DMS153 (cell line): Measurements from ENCODE around the gene CHD6.

Experiments
- DNase-seq: peaks from one replicate; lab custom pipeline; 2025; lab: John Stamatoyannopoulos, UW

CHD6 gene

DNA sequence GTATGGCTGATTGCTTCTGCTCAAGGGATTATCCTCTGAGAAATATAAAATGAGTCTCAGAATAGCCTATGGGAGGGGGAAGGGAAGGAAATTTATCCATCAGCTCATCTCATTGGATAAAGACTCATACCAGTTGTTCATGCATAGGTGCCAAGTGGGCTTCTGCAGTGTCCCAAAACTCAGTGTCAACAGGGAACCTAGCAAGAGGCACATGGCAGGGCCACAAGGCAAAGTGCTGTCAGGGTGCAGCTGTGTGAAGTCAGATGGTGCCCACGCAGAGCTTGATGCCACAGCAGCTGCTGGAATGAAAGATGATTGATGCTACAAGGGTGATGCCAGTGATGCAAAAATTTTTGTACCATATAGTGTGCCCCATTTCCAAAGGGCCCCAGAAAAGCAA, 3.2 kb upstream of the CHD6 start:
- DNase-seq, result no peak

DNA sequence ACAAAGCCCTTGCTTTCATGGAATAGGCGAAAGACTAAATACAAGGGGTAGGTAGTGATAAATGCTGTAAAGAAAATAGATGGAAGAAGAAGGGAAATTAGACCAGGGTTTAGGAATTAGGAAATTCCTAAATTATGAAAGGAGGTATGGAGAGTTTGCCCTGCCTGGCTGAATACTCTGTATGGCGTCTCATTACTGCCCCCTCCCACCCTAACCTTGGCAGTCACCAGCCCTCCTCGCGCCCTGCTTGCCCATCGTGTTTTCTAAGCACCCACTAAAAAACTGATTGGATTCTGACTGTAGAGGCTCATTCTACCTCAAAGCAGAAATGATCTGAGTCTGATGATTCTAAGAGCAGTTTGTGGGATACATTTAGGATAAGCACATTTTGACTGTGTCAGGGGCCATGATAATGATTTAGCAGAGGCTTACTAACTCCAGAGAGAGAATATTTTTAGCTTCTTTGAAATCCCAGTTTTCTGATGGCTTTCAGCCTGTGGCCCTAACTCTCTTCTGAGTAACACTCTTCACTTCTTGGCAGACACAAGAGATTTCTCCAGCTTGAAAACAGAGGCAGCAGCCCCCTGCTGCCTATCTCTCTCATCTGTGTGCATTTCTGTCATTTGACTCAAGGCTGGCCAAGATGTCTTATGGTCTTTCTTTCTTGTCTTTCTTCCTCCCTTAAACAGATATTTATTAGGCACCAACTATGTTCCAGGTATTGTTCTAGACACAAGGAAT, 1.4 kb upstream of the CHD6 start:
- no peak for DNase-seq

DNA sequence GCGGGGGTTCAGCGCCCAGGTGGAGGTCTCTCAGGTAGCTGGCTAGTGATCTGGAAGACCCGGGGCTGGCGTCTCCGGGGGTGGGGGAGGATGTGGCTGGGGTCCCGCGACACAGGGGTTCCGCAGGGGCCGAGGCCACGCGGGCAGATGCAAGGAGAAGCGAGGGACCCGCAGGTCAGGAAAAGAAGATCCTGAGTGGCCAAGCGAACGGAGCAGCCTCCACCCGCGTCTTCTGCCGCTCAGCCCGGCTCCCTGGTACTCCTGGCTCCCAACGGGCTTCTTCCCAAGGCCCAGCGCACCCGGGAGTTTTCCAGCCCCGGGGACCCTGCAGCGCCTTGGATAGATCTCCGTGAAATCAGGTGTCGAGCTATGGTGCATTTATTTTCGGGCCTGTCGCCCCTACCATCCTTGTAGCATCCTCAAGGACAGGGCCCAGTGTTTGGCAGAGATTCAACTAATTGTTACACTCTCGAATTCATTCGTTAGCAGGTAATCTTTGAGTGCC, 682 bp upstream of the CHD6 start:
- DNase-seq, result no peak

DNA sequence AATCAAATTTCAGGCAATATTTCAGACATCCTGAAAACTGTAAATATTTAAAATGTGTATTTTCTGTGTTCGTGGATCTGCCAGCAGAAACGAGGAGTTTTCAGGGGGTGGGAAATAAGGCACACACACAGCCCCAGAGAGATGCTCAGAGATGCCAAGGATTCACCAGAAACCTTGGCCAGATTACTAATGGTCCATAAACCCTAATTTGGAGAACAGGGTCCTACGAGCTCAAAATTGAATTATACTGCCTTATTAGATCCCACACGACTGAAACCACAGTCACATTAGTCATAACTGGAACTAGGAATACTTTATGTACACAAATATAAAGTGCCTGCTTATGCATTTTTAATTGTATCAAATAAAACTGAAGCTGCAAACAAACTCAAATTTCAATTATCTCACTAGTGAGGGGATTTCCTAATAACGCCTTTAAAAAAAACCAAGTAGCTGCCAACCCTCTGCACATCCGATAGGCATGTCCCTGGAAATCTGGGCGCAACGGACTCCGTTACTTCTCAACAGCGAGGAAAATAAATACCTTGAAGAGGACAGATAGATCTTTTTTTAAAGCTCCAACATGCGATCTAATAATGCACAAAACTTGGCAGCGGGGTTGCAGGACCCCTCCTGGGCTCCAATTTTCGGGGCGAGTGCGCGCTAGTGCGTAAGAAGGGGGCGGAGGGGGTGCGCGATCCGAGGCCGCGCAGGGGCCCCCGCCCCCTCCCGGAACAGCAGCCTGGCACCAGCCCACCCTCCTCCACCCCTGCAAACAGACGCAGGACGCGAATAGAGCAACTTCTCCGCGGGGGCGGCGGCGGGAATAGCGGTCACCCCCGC, 897 bp downstream of the CHD6 start:
- no peak for DNase-seq

DNA sequence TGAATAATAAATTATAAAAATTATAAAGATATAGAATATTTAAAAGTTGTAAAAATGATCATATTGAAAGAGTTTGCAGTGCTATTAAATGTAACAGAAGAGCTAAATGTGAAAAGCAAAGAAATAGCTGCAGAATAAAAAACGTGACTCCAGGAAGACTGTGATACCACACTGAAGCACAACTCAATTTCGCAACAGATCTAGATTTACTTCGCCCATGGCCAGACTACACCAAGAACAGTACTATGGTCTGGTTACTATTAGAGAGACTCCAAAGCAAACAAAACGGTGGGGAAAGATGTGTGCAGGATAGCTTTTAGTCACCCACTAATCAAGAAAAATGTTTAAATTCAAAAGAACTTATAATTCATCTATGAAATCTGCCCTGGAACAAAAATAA, 1.9 kb downstream of the CHD6 start:
- no peak for DNase-seq

DNA sequence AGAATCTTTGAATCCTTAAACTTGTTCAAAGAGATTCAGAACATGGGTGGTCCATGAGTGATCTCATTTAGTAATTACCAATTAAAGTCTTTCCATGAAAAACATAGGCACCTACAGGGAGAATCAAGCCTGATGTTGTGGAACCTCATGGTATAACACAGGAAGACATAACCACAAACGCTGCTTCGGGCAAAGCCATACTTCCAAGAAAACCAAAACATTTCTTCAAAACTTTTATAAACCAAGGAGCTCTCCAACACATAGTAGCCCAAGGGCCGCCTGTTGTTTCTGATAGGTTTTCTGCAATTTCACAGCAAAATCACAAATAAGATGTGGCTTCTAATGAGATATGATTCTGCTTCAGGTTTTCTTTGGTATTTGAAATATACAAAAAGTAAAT, 2.5 kb downstream of the CHD6 start:
- DNase-seq, result no peak

DNA sequence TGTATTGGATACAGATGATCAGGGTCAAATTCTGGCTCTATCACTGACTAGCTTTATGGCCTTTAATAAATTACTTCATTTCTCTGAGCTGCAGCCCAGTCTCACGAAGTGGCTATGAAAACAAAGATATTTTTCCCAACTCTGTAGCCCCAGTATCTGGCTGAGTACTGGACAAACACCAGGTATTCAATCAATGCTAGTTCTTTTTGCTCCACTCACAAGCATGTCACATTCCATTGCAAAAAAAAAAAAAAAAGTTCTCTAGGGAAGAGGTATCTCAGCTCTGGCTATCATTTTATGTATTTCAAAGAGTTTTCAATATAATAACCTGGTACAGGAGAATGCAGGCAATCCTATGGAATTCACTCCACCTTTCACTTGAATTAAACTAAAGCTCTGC, 3.1 kb downstream of the CHD6 start:
- DNase-seq, result no peak

DNA sequence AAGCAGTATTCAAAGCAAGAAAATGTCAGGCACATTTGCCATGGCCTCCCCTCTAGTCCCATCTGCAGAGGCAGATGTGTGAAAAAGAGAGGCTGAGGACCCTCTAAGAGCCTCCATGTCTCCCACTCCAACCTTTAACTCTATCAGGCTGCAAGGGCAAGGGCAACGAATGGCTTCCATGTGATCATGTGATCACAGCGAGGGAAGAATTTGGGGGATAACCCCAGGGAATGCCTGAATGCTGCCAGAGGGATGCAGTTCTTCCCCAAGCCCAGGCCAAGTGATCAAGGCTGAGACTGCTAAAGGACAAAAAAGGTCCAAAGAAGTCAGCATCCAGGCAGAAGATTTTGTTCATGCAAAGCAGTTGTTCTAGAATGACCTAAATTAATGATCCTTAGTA, 4.9 kb downstream of the CHD6 start:
- no peak for DNase-seq

DNA sequence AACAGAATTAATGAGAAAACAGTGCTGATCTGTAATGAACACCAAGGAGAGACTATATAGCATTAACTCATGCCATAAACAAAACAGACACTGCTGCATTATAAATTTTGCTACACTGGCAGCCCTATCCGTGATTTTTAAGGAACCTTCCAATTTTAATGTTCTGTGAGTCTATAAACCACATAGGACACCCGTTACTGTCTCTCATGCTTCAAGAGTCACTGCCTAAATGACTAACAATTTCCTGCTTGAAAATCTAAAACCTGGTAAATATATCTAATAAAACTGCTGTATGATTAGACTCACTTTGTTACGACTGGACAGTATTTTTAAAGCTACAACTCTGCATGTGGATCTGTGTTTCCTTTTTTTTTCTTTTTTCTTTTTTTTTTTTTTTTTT, 8.7 kb downstream of the CHD6 start:
- no peak for DNase-seq

DNA sequence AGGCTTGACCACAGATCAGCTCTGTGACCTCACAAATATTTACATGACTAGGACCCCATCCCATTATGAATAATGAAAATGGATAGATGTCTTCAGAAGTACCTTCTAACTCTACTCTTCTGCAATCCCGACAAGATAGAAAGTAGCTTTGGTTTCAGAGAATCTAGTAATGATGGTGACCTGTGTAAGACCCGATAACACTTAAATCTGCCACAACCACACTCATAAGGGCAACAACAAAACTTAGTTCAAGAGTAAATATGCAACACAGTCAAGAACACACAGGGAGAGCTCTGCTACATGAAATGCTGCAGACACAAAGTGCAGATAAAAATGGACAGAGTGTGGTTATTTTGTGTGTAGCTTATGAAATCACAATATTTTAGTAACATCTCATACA, 9.6 kb downstream of the CHD6 start:
- DNase-seq, result no peak

DNA sequence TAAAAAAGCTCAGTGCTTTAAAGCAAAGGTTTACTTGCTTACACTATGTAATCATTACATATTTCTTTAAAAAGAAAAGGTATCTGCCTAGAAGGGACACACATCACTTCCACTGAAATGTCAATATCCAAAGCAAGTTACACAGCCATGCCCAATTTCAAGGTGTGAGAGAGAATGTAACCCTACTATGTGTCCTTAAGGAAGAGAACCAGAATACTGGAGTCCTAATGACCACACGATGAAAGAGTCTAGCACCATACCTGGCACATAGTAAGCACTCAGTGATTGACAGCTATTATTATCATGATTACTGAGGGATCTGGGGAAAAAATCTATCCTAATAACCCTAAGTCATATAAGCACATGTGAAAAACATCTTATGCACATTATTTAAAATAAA, 10.4 kb downstream of the CHD6 start:
- no peak for DNase-seq

DNA sequence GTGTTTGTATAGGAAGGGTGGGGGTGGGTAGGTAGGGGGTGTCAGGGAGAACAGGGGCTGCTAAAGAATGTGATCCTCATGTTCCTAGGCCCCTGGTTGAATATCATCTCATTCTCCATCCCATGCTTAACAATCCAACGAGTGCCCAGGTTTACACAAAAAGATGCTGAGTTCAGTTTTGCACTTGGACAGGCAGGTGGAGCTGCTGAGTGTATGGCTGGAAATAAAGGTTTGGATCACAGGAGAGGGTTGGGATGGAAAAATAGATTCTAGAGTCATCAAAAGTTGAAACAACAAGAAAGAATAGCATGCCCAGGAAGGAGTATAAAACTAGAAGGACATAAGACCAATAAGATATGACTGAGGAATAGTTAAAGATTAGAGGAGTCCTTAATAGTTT, 14.2 kb downstream of the CHD6 start:
- no peak for DNase-seq

DNA sequence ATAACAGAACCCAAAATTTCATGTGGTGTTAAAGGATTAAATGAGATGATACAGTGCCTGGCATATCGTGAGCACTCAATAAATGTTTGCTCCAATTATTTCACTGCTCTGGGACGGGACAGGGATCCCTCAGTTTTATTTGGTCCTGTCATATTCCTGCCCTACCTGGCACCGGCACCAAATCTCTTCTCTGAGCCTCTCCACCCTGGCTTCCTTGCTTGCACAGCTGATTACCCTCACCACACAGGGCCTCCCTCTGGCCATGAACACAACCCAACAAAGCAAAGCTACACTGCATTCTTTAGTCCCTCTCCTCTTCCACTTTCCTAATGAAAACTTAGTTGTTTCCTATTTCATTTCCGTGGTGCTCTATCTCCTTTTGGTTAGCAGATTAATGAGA, 16.4 kb downstream of the CHD6 start:
- DNase-seq, result no peak

DNA sequence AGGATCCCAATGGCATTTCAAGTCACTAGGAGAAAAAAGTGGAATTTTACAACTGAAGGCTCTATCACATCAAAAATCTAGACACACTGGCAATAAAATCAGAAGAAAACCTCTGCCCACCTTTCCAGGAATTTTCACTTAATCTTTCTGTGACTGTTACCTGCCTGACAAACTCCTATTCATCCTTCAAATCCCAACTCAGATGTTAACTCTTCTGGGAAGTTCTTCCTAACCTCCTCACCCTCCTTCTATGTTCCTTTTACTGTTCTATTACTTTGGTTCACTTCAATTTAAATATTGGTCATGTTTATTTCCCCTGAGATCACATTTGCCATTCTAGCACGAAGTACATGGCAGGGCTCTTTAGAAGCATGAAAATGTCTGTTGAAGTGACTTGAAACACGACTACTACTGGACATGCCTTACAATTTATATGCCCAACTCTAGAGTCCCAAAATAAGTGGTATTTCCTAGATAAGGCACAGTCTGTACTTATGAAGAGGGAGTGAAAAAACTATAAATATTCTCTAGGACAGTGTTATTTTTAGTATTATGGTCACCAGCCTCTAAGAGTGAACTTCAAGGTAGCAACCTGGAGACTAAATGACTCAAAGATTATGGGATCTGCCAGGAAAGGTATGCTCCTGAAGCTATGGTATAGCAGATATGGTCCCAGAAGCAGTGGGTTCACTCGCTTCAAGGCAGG, 17.1 kb downstream of the CHD6 start:
- no peak for DNase-seq

DNA sequence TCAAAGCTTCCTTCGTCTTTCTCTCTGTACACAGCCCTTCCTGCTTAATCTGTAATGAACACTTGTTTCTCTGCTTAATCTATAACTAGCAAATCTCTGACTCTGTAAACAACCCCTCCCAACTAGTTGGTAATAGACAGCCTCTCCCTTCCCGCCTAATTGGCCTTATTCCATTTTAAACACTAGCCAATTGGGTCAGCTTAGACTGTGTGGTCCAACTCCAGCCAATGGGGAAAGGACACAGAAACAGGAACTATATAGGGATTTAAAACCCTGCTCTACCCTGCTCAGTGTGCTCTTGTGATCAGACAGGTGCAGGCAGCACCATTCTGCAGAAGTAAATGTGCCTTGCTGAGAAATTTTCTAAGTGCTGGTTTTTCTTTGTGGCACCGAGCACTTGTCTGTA, 18.5 kb downstream of the CHD6 start:
- no peak for DNase-seq

DNA sequence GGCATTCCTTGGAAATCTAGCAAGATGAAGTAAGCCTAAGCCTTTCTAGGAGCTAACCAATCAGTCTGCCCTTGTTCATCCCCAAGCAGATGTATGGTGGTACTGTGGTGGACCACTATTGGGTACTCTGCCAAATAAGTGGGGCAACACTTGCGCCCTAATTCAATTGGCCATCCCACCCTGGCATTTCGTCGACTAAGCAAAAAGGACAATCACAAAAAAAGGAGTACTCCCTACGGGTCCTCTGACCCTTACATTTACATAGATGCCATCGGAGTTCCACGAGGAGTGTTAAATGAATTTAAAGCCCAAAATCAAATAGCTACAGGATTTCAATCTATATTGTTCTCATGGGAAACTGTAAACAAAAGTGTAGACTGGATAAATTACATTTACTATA, 19.5 kb downstream of the CHD6 start:
- DNase-seq, result no peak

DNA sequence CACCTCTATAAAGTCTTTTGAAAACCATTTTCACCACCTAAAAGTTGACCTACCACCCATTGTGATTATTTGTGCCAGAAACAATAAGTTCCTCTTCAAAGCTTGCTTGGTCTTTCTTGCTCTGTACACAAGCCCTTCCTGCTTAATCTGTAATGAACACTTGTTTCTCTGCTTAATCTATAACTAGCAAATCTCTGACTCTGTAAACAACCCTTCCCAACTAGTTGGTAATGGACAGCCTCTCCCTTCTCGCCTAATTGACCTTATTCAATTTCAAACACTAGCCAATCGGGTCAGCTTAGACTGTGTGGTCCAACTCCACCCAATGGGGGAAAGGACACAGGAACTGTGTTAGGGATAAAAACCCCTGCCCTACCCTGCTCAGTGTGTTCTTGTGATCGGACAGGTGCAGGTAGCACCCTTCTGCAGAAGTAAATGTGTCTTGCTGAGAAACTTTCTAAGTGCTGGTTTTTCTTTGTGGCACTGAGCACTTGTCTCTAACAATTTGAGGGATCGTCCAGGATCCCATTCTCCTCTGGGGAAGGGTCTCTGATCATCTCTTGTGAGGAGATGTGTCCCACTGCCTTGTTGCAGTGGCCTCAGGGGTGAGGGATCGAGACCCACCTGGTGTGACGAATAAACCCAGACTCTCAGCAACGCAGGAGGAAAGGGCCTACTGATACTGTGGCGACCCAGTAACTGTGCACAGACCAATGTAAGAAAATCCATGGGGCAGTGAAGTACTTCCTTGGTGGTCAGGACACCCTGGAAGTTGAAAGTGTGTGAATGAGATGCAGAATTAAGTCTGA, 23.5 kb downstream of the CHD6 start:
- DNase-seq, result no peak

DNA sequence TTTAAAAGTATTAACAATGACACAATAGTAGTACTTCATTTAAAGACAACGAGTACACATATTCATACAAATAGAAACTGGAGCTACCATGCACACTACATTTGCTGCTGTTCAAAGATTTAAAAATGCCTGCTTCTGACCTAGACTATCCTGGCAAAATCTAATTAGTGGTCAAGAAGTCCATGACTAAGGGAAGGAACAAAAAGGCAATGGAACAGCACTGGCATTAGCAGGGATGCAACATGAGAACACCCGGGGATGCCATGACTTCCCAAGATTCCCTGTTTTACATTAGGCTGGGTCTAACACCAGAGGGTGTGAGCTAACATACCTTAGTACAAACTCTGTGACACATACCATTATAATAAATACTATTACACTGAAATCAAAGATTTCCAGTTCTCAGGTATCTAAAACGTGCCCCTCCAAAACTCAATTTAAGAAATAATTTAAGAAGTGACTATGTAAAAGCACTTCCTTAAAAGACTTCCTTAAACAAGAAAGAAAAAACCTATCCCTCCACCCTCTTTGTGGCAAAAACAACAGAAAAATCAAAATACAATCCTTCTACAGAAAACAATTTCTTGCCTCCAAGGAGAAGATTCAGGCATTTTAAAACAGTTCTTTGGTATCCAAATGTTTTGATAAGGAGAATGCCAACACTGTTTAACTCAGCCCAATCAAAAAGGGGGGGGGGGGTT, 25.5 kb downstream of the CHD6 start:
- no peak for DNase-seq

DNA sequence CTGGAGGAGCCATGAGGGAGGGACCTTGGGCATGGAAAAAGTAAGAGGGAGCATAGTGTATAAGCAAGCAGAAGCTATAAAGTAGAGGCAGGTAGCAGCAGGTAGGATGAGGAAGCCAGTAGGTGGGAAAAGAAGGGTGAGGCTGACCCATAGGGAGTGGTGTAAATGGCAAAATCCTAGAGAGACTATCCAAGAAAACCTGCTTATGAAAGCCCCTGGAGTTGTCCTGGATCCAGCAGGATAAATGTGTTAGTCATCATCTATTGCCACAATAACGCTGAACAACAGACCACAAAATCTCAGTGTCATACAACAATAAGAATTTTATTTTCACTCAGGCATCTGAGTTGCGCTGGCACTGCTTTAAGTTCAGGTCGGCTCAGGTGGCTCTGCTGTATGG, 30.2 kb downstream of the CHD6 start:
- no peak for DNase-seq

DNA sequence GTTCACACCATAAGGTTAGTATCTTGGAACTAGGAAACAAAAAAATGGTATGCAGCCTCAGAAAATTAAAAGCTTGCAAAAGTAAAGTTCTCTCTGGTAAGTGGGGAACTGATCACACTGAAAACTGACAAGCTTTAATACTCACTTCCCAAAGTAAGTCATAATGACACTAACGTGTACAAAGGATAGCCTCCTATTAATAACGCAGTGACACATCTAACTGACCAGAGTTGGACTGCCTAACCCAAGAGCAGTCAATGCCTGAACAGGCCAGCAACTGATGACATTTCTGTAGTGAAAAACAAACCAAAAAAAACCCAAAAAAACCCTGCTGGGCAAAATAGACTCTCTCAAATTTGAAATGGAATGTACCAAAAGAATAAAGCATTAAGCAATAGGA, 30.7 kb downstream of the CHD6 start:
- no peak for DNase-seq

DNA sequence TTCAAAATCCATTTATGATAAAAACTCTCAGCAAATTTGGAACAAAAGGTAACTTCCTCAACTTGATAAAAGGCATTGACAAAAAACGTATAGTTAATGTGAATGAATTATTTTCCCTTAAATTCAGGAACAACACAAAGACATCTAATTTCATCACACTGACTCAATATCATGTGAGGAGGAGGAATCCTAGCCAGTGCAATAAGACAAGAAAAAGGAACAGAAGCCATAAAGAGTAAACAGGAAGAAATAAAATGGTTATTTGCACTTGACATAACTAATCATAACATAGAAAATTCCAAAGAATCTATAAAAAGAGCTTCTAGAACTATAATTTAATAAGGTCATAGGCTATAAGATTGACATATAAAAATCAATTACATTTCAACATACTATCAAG, 31.4 kb downstream of the CHD6 start:
- no peak for DNase-seq
